Upper lobe of left lung (tissue), 4 donors: Measurements from ENCODE around the gene AHDC1.

ENCODE experiments used
- EP300 ChIP-seq, 4 donors: sonication (generic); formaldehyde crosslinking; IDR thresholded peaks; one replicate each; pipeline ENCODE4 v1.5.1; 2017; ENCODE audit warnings: antibody characterized with exemption in 4 of 4, control low read depth in 2 of 4
- POLR2A ChIP-seq, 4 donors: fragments of 450-650 bp; IDR thresholded peaks; one replicate each; pipeline ENCODE4 v1.5.1; 2016 to 2017; ENCODE audit warnings: antibody characterized with exemption in 4 of 4, mild to moderate bottlenecking in 2 of 4
- TF ChIP-seq, protein P1 (sequence below), 6 experiments: fragments of 450-650 bp in 4 of 6; fragments of 200-600 bp in 2 of 6; sonication (generic) in 2 of 6; IDR thresholded peaks; one replicate each; pipeline ENCODE4 v1.5.1; 2016 to 2019; ENCODE audit warnings: antibody characterized with exemption in 6 of 6

GRCh38 chr1:27612718-27613117 is 8.8 kb upstream of the AHDC1 start:
- TF ChIP-seq, protein P1, sequence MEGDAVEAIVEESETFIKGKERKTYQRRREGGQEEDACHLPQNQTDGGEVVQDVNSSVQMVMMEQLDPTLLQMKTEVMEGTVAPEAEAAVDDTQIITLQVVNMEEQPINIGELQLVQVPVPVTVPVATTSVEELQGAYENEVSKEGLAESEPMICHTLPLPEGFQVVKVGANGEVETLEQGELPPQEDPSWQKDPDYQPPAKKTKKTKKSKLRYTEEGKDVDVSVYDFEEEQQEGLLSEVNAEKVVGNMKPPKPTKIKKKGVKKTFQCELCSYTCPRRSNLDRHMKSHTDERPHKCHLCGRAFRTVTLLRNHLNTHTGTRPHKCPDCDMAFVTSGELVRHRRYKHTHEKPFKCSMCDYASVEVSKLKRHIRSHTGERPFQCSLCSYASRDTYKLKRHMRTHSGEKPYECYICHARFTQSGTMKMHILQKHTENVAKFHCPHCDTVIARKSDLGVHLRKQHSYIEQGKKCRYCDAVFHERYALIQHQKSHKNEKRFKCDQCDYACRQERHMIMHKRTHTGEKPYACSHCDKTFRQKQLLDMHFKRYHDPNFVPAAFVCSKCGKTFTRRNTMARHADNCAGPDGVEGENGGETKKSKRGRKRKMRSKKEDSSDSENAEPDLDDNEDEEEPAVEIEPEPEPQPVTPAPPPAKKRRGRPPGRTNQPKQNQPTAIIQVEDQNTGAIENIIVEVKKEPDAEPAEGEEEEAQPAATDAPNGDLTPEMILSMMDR (IDR thresholded peaks at IDR 0.05): no peak
- TF ChIP-seq EP300 (IDR thresholded peaks at IDR 0.05) (no peak), POLR2A (IDR thresholded peaks at IDR 0.05) (no peak)
